Duodenal mucosa (tissue), 2 donors: ENCODE results near the gene OVCA2.

ENCODE experiments used
- H3K27ac ChIP-seq: one replicate; pipeline ENCODE4 v1.7.0; 2013; ENCODE audit warnings: low read depth, low read length
- H3K27me3 ChIP-seq, 2 donors: one replicate each; pipeline ENCODE4 v1.7.0; 2013; ENCODE audit warnings: low read length in 2 of 2, control low read depth in 1 of 2; ENCODE audit not compliant: insufficient read depth in 2 of 2, control insufficient read depth in 1 of 2
- H3K36me3 ChIP-seq, 2 donors: one replicate each; pipeline ENCODE4 v1.7.0; 2013; ENCODE audit warnings: low read length in 2 of 2, control low read depth in 1 of 2; ENCODE audit not compliant: insufficient read depth in 2 of 2, control insufficient read depth in 1 of 2
- H3K4me1 ChIP-seq, 2 donors: one replicate each; pipeline ENCODE4 v1.7.0; 2013; ENCODE audit warnings: low read length in 2 of 2, control low read depth in 1 of 2; ENCODE audit not compliant: insufficient read depth in 2 of 2, control insufficient read depth in 1 of 2
- H3K4me3 ChIP-seq, 2 donors: one replicate each; pipeline ENCODE4 v1.7.0; 2013; ENCODE audit warnings: low read length in 2 of 2, low read depth in 1 of 2
- H3K9ac ChIP-seq, 2 donors: one replicate each; pipeline ENCODE4 v1.7.0; 2013; ENCODE audit warnings: low read length in 2 of 2, low read depth in 1 of 2
- H3K9me3 ChIP-seq, 2 donors: one replicate each; pipeline ENCODE4 v1.7.0; 2013; ENCODE audit warnings: low read length in 2 of 2, control low read depth in 1 of 2; ENCODE audit not compliant: control insufficient read depth in 1 of 2

OVCA2 gene

DNA sequence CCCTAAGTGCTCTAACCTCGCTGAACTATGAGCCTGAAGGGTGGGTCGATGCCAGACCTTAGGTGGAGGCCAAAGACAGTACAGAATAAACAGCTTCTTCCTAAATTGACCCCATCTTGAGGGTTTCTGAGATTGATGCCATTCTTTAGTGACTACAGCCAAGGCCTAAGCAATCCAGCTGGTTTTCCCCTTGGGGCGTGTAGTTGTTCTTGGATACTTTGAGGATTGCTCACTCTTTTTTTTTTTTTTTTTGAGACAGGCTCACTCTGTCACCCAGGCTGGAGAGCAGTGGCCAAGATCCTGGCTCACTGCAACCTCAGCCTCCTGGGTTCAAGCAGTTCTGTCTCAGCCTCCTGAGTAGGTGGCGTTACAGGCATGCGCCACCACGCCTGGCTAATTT, 2.0 kb downstream of the OVCA2 start:
- peaks cover 11 to 17% of the 10 kb centered on the region in 2 donors for H3K4me1 ChIP-seq
- H3K27ac ChIP-seq = no peak overlapping the region
- peaks cover 0 to 18% of the 10 kb centered on the region in 2 donors for H3K36me3 ChIP-seq
- H3K27me3 ChIP-seq = no peaks in the 10 kb centered on the region
- H3K9ac ChIP-seq = no peak overlapping the region
- no peak overlapping the region for H3K4me3 ChIP-seq
- H3K9me3 ChIP-seq = no peaks in the 10 kb centered on the region

GRCh38 chr17:2044263-2044894, 2.6 kb downstream of the OVCA2 start:
- H3K27ac ChIP-seq = no peak overlapping the region
- H3K4me3 ChIP-seq = no peak overlapping the region
- no peaks in the 10 kb centered on the region for H3K9me3 ChIP-seq
- H3K36me3 ChIP-seq = peaks cover 0 to 18% of the 10 kb centered on the region in 2 donors
- no peaks in the 10 kb centered on the region for H3K27me3 ChIP-seq
- no peak overlapping the region for H3K9ac ChIP-seq
- peaks cover 17 to 23% of the 10 kb centered on the region in 2 donors for H3K4me1 ChIP-seq

GRCh38 chr17:2047590-2047989, 5.8 kb downstream of the OVCA2 start:
- H3K27ac ChIP-seq = no peak overlapping the region
- no peaks in the 10 kb centered on the region for H3K9me3 ChIP-seq
- H3K4me3 ChIP-seq = no peak overlapping the region
- peaks cover 14 to 16% of the 10 kb centered on the region in 2 donors for H3K4me1 ChIP-seq
- peaks cover 0 to 10% of the 10 kb centered on the region in 2 donors for H3K27me3 ChIP-seq
- no peak overlapping the region for H3K9ac ChIP-seq
- peaks cover 0 to 18% of the 10 kb centered on the region in 2 donors for H3K36me3 ChIP-seq

GRCh38 chr17:2048805-2049204, 7.0 kb downstream of the OVCA2 start:
- Histone ChIP-seq H3K4me1 (peaks cover 7 to 13% of the 10 kb centered on the region in 2 donors), H3K27me3 (peaks cover 6 to 10% of the 10 kb centered on the region in 2 donors), H3K36me3 (peaks cover 0 to 7% of the 10 kb centered on the region in 2 donors), H3K4me3 (peak overlapping the region in 1 of 2 donors; percentile 75), H3K27ac (no peak overlapping the region), H3K9me3 (no peaks in the 10 kb centered on the region), H3K9ac (no peak overlapping the region)

GRCh38 chr17:2049333-2050299, 7.8 kb downstream of the OVCA2 start:
- Histone ChIP-seq H3K27me3 (peaks cover 11 to 17% of the 10 kb centered on the region in 2 donors), H3K9ac (peak overlapping the region; percentile 38 to 52), H3K9me3 (no peaks in the 10 kb centered on the region), H3K36me3 (no peaks in the 10 kb centered on the region), H3K27ac (peak overlapping the region; percentile 42), H3K4me1 (peaks cover 14 to 16% of the 10 kb centered on the region in 2 donors), H3K4me3 (peak overlapping the region; percentile 72 to 75)

DNA sequence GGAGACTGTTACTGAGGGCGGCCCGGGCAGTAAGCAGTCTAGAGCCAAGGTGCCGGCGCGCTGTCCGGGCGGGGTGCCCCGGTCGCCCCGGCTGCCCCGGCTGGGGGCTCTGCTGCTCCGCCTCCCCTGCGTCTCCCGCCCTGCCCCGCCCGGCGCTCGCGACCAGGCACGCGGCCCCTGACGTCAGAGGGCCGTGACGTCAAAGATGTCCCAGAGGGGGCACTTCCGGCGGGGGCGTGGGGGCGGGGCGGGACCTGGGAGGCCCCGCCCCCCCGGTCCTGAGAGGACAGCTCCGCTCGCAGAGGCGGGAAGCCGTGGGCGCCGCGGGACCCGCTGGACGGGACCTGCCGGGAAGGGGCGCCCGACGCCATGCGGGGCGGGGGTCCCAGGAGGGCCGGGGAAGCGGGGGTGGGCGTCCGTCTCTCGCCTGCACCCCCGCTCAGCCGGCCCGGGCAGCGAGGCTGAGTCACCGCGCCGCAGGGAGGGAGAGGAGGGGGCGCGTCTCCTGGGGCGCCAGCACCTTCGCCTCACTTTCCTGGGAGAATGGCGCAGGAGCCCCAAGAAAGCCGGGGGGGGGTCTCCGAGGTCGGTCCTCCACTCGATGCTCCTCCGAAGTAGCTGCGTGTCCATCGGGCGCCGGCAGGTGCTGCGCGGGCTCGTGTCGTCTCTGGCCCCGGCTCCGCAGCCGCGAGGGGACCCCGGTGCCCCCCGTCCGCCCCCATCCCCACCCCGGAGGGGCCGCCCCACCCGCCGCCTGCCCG, 8.7 kb downstream of the OVCA2 start:
- H3K4me1 ChIP-seq = peaks cover 16% of the 10 kb centered on the region in 2 donors
- H3K27me3 ChIP-seq = peaks cover 12 to 17% of the 10 kb centered on the region in 2 donors
- H3K9me3 ChIP-seq = no peaks in the 10 kb centered on the region
- H3K27ac ChIP-seq = no peak overlapping the region
- H3K4me3 ChIP-seq = peak overlapping the region in 1 of 2 donors; percentile 45
- no peak overlapping the region for H3K9ac ChIP-seq
- H3K36me3 ChIP-seq = no peaks in the 10 kb centered on the region

- Histone ChIP-seq H3K27me3 (peaks cover 12 to 19% of the 10 kb centered on the region in 2 donors), H3K36me3 (no peaks in the 10 kb centered on the region), H3K9me3 (no peaks in the 10 kb centered on the region), H3K4me1 (peaks cover 16% of the 10 kb centered on the region in 2 donors), H3K27ac (no peak overlapping the region), H3K4me3 (no peak overlapping the region), H3K9ac (no peak overlapping the region)
These were observed 9.5 kb downstream of the OVCA2 start for GRCh38 chr17:2051061-2051932.

GRCh38 chr17:2051933-2052559, 10.2 kb downstream of the OVCA2 start:
- Histone ChIP-seq H3K27ac (no peak overlapping the region), H3K36me3 (no peaks in the 10 kb centered on the region), H3K9me3 (no peaks in the 10 kb centered on the region), H3K9ac (no peak overlapping the region), H3K4me1 (peaks cover 16 to 20% of the 10 kb centered on the region in 2 donors), H3K27me3 (peaks cover 12 to 22% of the 10 kb centered on the region in 2 donors), H3K4me3 (no peak overlapping the region)
